Coronary artery (tissue), 2 donors: ENCODE results near the gene FOCAD.

Experiments
- DNase-seq: peaks from one replicate; pipeline ENCODE4 v3.0.0-alpha.2; 2017; ENCODE audit warnings: low spot score
- H3K27ac ChIP-seq, 2 donors: fragments of 200-600 bp; sonication (generic); one replicate each; pipeline ENCODE4 v1.5.1; 2016 to 2019
- H3K4me3 ChIP-seq: fragments of 200-600 bp; sonication (generic); 2 replicates; pipeline ENCODE4 v1.5.1; 2016; ENCODE audit warnings: mild to moderate bottlenecking, moderate library complexity
- TF ChIP-seq, protein P1 (sequence below): fragments of 200-600 bp; sonication (generic); IDR thresholded peaks from one replicate; pipeline ENCODE4 v1.5.1; 2019; ENCODE audit warnings: antibody characterized with exemption

The FOCAD gene

DNA sequence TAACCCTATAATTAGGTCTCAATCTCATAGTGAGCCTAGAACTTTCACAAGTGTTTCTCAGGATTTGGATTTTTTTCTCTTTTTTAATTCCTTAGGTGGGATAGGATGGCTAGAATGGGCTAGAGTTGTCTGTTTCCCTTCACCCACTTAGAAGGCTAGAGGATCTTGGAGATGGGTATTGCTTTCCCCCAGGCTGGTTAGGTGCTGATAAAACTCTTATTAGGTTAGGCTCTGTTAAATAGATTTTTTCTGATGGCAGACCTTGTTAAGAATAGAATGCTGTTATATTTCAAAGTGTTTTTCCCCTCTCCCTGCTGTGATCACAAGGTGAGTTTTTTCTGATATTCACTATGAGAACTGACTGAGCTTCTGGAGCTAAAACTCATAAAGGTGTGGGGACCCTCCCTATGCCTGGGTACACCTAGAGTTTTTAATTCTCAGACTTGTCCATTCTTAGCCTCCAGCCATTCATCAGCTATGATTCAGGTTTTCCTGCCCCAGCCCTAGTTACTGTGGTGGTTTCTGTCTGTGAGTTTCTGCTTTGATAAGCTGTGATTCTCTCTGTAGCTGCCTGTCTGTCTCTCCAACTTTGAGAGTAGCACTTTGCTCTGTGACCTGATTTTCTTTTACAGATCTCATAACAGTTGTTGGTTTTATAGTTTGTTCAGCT is 215.0 kb downstream of the FOCAD start:
- no peak overlapping the region for H3K4me3 ChIP-seq
- TF ChIP-seq, protein P1, sequence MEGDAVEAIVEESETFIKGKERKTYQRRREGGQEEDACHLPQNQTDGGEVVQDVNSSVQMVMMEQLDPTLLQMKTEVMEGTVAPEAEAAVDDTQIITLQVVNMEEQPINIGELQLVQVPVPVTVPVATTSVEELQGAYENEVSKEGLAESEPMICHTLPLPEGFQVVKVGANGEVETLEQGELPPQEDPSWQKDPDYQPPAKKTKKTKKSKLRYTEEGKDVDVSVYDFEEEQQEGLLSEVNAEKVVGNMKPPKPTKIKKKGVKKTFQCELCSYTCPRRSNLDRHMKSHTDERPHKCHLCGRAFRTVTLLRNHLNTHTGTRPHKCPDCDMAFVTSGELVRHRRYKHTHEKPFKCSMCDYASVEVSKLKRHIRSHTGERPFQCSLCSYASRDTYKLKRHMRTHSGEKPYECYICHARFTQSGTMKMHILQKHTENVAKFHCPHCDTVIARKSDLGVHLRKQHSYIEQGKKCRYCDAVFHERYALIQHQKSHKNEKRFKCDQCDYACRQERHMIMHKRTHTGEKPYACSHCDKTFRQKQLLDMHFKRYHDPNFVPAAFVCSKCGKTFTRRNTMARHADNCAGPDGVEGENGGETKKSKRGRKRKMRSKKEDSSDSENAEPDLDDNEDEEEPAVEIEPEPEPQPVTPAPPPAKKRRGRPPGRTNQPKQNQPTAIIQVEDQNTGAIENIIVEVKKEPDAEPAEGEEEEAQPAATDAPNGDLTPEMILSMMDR = no peak
- H3K27ac ChIP-seq = no peak overlapping the region
- DNase-seq = no peak

DNA sequence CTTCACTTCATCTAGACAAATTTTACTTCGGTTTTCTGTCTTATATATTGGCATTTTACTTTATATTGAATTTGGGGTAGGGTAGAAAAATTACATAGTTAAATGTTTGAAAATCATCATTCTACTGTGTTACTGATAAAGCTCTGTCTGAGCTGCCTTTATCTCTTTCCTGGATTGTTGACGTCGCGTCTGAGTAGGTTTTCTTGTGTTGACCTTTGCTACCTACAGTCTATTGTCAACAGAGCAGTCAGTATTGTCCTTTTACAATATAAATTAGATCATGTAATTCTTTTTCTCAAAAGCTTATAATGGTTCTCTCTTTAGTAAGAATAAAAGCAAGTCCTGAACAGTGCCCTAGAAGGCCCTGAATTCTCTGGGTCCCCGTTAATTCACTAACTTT is 219.2 kb downstream of the FOCAD start:
- TF ChIP-seq, protein P1 = no peak
- H3K4me3 ChIP-seq = no peak overlapping the region
- no peak for DNase-seq

DNA sequence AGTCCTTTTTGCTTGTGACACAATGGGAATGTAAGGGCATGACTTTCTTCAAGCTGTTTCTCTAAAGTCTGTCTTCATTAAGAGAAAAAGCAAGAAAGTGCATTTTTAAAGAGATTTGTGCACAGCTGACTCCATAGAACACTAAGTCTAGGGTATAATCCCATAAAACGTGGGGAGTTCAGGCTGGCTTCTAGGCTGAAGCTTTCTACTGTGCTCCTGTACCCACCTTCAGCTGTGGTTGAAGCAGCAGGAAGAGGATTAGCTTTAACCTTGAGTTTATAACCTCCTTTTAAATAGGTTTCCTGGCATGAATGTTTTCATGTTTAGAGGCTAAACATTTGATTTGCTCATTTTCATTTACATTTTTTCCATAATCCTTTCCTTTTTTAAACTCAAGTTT is 220.9 kb downstream of the FOCAD start:
- Histone ChIP-seq H3K4me3 (no peak overlapping the region), H3K27ac (no peak overlapping the region)
- TF ChIP-seq, protein P1 = no peak
- no peak for DNase-seq

More for the DNA sequence above, 219.2 kb downstream of the FOCAD start:
- no peak overlapping the region for H3K27ac ChIP-seq

DNA sequence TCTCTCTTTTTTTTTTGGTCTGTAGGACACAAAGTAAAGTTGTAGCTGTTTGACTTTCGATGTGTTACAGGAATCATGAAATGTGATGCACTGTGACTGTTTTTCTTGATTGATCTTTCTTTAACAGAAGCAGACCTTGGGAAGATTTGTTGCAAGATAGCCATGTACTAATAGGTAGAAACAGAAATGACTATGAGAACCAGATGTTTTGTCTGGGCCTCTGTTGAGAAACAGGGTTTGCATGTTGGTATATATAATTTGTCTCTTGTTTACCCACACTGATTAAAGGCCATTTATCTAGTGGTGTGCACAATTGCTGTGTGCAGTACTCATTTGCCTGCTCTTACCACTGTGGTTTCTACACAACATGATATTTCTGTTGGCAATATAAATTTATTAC is 222.3 kb downstream of the FOCAD start:
- DNase-seq = no peak
- Histone ChIP-seq H3K4me3 (no peak overlapping the region), H3K27ac (no peak overlapping the region)
- TF ChIP-seq, protein P1 = no peak

DNA sequence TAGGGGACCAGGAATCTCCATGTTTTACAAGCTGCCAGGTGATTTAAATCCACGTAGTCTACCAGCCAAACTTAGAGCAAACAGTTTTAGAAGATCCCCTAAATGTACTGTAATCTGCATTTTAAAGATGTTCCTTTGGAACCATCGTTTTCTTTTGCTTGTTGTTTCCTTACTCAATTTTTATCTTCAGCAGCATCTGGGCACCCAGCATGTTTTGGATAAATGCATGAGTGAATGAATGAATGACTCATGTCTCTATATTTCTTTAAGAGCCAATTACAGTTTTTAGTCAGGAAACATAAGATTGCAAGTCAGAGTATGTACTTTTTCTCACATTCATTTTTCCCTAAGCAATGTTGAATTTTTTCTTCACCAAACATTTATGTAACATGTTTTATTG is 224.4 kb downstream of the FOCAD start:
- no peak for DNase-seq
- Histone ChIP-seq H3K4me3 (no peak overlapping the region), H3K27ac (no peak overlapping the region)
- TF ChIP-seq, protein P1 = no peak

DNA sequence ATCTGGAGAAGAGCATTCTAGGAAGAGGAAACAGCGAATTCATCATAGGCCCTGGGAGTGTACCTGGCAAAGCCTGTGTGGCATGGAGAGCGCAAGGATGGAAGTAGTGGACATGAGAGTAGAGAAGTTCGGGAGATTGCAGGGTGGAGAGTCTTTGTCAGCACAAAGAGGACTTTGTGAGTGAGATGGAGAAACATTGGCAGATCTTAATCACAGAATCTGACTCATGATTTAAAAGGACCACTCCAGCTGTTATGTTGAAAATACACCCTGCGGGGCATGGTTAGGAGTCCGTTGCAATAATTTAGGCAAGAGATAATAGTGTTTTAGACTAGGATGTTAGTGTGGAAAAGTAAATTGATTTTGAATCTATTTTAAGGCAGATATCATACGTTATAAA is 230.5 kb downstream of the FOCAD start:
- H3K4me3 ChIP-seq = no peak overlapping the region
- H3K27ac ChIP-seq = no peak overlapping the region
- no peak for DNase-seq
- TF ChIP-seq, protein P1 = no peak

DNA sequence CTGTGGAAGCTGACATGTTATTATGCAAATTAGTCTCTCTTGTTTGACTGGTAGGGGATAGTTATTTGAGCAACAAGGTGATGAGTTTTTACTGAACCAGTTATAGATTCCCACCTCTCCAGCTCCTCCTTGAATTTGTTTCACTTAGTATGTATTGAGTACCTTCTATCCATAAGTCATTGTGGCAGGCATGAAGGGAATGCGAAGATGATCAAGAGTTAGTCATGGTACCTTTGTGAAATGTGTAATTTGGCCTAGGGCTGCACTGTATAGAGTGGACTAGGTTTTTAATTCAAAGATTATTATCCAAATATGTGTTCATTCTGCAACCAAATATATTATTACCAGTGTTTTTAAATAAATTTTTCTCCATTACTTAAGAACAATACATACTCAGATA is 237.3 kb downstream of the FOCAD start:
- DNase-seq = no peak
- TF ChIP-seq, protein P1 = no peak
- H3K4me3 ChIP-seq = no peak overlapping the region

More for the DNA sequence above, 237.3 kb downstream of the FOCAD start:
- H3K27ac ChIP-seq = no peak overlapping the region
